ENCODE results near the gene TPRN.

The TPRN gene

GRCh38 chr9:137184881-137185660 is 15.5 kb downstream of the TPRN start:
- TF ChIP-seq, protein P1, sequence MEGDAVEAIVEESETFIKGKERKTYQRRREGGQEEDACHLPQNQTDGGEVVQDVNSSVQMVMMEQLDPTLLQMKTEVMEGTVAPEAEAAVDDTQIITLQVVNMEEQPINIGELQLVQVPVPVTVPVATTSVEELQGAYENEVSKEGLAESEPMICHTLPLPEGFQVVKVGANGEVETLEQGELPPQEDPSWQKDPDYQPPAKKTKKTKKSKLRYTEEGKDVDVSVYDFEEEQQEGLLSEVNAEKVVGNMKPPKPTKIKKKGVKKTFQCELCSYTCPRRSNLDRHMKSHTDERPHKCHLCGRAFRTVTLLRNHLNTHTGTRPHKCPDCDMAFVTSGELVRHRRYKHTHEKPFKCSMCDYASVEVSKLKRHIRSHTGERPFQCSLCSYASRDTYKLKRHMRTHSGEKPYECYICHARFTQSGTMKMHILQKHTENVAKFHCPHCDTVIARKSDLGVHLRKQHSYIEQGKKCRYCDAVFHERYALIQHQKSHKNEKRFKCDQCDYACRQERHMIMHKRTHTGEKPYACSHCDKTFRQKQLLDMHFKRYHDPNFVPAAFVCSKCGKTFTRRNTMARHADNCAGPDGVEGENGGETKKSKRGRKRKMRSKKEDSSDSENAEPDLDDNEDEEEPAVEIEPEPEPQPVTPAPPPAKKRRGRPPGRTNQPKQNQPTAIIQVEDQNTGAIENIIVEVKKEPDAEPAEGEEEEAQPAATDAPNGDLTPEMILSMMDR (IDR thresholded peaks at IDR 0.05; ENCODE audit: low read length, missing control alignments) = no peak
- H3K4me3 ChIP-seq (replicated peaks; ENCODE audit: low read depth, low read length) = no peak overlapping the region
- DNase-seq (ENCODE audit: low read depth) = no peak

DNA sequence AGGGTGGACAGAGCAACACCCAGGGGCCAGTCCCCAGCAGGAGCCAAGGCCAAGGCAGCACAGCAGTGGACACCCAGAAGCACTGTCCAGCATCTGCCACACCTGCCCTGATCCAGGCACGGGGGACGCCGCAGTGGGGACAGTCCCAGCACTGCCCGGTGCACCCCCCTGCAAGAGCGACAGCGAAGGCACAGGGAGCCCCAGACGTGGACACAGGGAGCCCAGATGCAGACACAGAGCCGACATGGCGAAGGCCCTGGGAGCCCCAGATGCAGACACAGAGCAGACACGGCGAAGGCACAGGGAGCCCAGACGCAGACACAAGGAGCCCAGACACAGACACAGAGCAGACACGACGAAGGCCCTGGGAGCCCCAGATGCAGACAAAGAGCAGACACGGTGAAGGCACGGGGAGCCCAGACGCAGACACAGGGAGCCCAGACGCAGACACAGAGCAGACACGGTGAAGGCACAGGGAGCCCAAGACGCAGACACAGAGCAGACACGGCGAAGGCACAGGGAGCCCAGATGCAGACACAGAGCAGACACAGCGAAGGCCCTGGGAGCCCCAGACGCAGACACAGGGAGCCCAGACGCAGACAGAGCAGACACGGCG is 16.5 kb downstream of the TPRN start:
- DNase-seq (ENCODE audit: low read depth) = no peak
- no peak overlapping the region for H3K4me3 ChIP-seq (replicated peaks; ENCODE audit: low read depth, low read length)
- TF ChIP-seq, protein P1 (IDR thresholded peaks at IDR 0.05; ENCODE audit: low read length, missing control alignments) = no peak

DNA sequence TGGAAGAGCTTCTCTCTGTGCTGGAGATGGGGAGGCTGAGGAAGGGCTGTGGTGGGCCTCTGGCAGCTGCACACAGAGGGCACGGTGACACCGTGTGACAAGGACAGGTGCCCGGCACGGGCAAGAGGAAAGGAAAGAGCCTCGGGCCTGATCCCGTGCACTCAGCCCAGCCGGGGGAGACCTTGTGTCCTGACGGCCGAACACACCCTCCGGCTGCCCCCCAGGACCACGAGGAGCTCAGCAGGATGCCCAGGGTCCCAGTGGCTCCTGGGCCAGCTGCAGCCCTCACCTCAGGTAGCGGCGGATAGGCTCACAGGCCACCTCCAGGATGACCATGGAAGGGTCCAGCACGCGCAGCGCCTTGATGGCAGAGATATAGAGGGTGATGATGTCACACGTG is 17.7 kb downstream of the TPRN start:
- no peak for DNase-seq (ENCODE audit: low read depth)
- H3K4me3 ChIP-seq (replicated peaks; ENCODE audit: low read depth, low read length) = no peak overlapping the region
- TF ChIP-seq, protein P1 (IDR thresholded peaks at IDR 0.05; ENCODE audit: low read length, missing control alignments) = no peak

DNA sequence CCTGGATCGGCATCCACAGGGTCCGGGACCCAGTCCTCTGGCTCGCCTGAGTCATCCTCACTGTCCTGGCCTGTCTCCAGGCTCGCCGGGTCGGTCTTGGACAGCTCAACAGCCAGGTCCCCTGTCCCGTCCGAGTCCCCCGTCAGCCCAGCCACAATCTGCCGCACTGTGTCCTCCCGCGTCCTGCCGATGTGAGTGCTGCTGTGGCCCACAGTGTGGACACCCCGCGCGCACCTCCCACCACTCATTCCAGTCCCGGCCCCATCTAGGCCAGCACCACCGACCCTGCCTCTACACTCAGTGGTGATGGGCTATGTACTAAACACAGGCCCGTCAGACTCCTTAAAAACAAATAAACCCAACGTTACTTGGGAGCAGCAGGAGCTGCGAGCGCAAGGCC is 18.9 kb downstream of the TPRN start:
- no peak overlapping the region for H3K4me3 ChIP-seq (replicated peaks; ENCODE audit: low read depth, low read length)
- TF ChIP-seq, protein P1 (IDR thresholded peaks at IDR 0.05; ENCODE audit: low read length, missing control alignments) = no peak
- DNase-seq (ENCODE audit: low read depth) = no peak

DNA sequence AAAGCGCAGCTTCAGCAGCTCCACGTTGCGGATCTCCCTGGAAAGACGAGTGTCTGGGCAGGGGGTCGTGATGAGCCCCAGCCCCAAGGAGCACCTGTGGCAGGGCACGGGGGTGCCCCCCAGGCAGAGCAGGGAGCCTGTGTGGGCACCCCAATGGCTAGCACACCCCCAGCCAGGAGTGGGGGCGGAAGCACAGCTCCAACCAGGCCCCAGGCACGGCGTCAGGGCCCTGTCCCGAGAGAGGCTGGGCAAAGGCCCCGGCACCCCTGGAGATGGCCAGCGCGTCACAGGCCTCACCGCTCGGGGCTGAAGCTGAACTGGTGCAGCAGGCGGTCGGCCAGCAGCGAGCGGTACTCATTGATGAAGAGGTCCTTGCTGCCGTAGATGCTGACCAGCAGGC is 20.1 kb downstream of the TPRN start:
- no peak for DNase-seq (ENCODE audit: low read depth)
- TF ChIP-seq, protein P1 (IDR thresholded peaks at IDR 0.05; ENCODE audit: low read length, missing control alignments) = no peak
- H3K4me3 ChIP-seq (replicated peaks; ENCODE audit: low read depth, low read length) = no peak overlapping the region

- no peak overlapping the region for H3K4me3 ChIP-seq (replicated peaks; ENCODE audit: low read depth, low read length)
- TF ChIP-seq, protein P1 (IDR thresholded peaks at IDR 0.05; ENCODE audit: low read length, missing control alignments) = no peak
- no peak for DNase-seq (ENCODE audit: low read depth)
These were observed 20.8 kb downstream of the TPRN start for GRCh38 chr9:137179761-137180160.
